ENCODE data around the gene CLBA1. TPM values are rescaled to one million over a fixed set of nuclear protein-coding genes. Genes with fewer than 3 reads are reported as not detected.
"Not testable (repeated sequence)": the region's sequence is repeated elsewhere in the genome, so short reads cannot be mapped to it uniquely, and the experiment has no call there.

Gene CLBA1
- total RNA-seq, 4 donors from 2014 or later, result 0.71 to 4.0 (median 3.3) TPM

DNA sequence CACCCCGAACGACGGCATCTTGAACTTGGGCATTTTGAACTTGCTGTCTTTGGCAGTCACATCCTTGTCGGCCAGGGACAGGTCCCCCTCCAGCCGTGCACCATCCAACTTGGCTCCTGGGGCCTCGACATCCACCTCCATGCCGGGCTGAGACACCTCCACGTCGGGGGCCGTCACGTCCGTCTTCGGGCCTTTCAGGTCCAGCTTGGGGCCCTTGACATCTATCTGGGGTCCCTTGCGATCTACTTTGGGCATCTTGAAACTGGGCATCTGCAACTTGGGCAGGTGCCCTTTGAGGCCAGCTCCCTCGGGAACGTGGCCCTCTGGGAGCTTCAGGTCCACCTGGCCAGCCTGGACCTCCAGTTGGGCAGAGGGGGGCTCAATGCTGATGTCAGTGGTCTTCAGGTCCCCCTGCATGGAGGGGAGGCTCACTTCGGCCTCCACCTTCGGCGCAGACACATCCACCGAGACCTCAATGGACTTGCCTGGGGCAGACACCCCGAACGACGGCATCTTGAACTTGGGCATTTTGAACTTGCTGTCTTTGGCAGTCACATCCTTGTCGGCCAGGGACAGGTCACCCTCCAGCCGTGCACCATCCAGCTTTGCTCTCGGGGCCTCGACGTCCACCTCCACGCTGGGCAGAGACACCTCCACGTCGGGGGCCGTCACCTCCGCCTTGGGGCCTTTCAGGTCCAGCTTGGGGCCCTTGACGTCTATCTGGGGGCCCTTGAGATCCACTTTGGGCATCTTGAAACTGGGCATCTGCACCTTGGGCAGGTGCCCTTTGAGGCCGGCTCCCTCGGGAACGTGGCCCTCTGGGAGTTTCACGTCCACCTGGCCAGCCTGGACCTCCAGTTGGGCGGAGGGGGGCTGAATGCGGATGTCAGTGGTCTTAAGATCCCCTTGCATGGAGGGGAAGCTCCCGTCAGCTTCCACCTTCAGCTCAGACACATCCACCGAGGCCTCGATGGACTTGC lies 39.3 kb upstream of the CLBA1 start:
- H3K27ac ChIP-seq; H3K4me1 ChIP-seq; ATAC-seq; H3K9me3 ChIP-seq; intact Hi-C loops (cut with DNase I; ENCODE audit: low total_unique reads); H3K4me3 ChIP-seq; in situ Hi-C loops (cut with MboI; ENCODE audit: low sequenced_read_pairs in 4 of 4); DNase-seq; H3K36me3 ChIP-seq; H3K27me3 ChIP-seq: not testable (repeated sequence)

GRCh38 chr14:104947201-104947600 lies 38.4 kb upstream of the CLBA1 start:
- H3K36me3 ChIP-seq; H3K27ac ChIP-seq; H3K27me3 ChIP-seq; DNase-seq; in situ Hi-C loops (cut with MboI; ENCODE audit: low sequenced_read_pairs in 4 of 4); H3K9me3 ChIP-seq; ATAC-seq; intact Hi-C loops (cut with DNase I; ENCODE audit: low total_unique reads); H3K4me3 ChIP-seq; H3K4me1 ChIP-seq: not testable (repeated sequence)

DNA sequence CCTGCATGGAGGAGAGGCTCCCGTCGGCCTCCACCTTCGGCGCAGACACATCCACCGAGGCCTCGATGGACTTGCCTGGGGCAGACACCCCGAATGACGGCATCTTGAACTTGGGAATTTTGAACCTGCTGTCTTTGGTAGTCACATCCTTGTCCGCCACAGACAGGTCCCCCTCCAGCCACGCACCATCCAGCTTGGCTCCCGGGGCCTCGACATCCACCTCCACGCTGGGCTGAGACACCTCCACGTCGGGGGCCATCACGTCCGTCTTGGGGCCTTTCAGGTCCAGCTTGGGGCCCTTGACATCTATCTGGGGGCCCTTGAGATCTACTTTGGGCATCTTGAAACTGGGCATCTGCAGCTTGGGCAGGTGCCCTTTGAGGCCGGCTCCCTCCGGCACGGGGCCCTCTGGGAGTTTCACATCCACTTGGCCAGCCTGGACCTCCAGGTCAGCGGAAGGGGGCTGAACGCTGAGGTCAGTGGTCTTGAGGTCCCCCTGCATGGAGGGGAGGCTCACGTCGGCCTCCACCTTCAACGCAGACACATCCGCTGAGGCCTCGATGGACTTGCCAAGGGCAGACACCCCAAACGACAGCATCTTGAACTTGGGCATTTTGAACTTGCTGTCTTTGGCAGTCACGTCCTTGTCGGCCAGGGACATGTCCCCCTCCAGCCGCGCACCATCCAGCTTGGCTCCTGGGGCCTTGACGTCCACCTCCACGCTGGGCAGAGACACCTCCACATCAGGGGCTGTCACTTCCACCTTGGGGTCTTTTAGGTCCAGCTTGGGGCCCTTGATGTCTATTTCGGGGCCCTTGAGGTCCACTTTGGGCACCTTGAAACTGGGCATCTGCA lies 37.5 kb upstream of the CLBA1 start:
- ATAC-seq; in situ Hi-C loops (cut with MboI; ENCODE audit: low sequenced_read_pairs in 4 of 4); H3K4me1 ChIP-seq; H3K27ac ChIP-seq; H3K36me3 ChIP-seq; intact Hi-C loops (cut with DNase I; ENCODE audit: low total_unique reads); DNase-seq; H3K4me3 ChIP-seq; H3K27me3 ChIP-seq; H3K9me3 ChIP-seq: not testable (repeated sequence)

GRCh38 chr14:104948736-104949031 lies 36.9 kb upstream of the CLBA1 start:
- no peak for ATAC-seq
- in situ Hi-C loops (cut with MboI; ENCODE audit: low sequenced_read_pairs in 4 of 4), result no loop called here
- no peak for TF ChIP-seq CTCF (IDR thresholded peaks at IDR 0.05 in 4 of 5, conservative IDR thresholded peaks at IDR 0.05 in 1 of 5)
- TF ChIP-seq POLR2A (IDR thresholded peaks at IDR 0.05), result no peak
- intact Hi-C loops (cut with DNase I; ENCODE audit: low total_unique reads), result no loop called here
- H3K9me3 ChIP-seq, result no peaks in the 10 kb centered on the region
- DNase-seq, result no peak
- no peaks in the 10 kb centered on the region for H3K27me3 ChIP-seq
- no peaks in the 10 kb centered on the region for H3K36me3 ChIP-seq
- no peak overlapping the region for H3K27ac ChIP-seq
- H3K4me3 ChIP-seq, result no peak overlapping the region
- no peaks in the 10 kb centered on the region for H3K4me1 ChIP-seq

- intact Hi-C loops (cut with DNase I; ENCODE audit: low total_unique reads), result not testable (repeated sequence)
Measured at GRCh38 chr14:104949406-104949955, 36.1 kb upstream of the CLBA1 start.

GRCh38 chr14:104950021-104950420 lies 35.6 kb upstream of the CLBA1 start:
- Histone ChIP-seq H3K9me3 (no peaks in the 10 kb centered on the region), H3K27ac (no peak overlapping the region), H3K4me3 (no peak overlapping the region), H3K36me3 (no peaks in the 10 kb centered on the region), H3K27me3 (no peaks in the 10 kb centered on the region), H3K4me1 (no peaks in the 10 kb centered on the region)
- TF ChIP-seq CTCF (IDR thresholded peaks at IDR 0.05 in 4 of 5, conservative IDR thresholded peaks at IDR 0.05 in 1 of 5) (no peak), POLR2A (IDR thresholded peaks at IDR 0.05) (no peak)
- ATAC-seq, result no peak
- in situ Hi-C loops (cut with MboI; ENCODE audit: low sequenced_read_pairs in 4 of 4), result no loop called here
- intact Hi-C loops (cut with DNase I; ENCODE audit: low total_unique reads), result no loop called here
- no peak for DNase-seq

More at GRCh38 chr14:104949406-104949955, 36.1 kb upstream of the CLBA1 start:
- H3K4me1 ChIP-seq; H3K27me3 ChIP-seq; H3K4me3 ChIP-seq; H3K9me3 ChIP-seq; H3K36me3 ChIP-seq; H3K27ac ChIP-seq; ATAC-seq; DNase-seq; in situ Hi-C loops (cut with MboI; ENCODE audit: low sequenced_read_pairs in 4 of 4): not testable (repeated sequence)

GRCh38 chr14:104950701-104951100 lies 34.9 kb upstream of the CLBA1 start:
- ATAC-seq; DNase-seq; H3K9me3 ChIP-seq; H3K27ac ChIP-seq; H3K27me3 ChIP-seq; intact Hi-C loops (cut with DNase I; ENCODE audit: low total_unique reads); H3K4me1 ChIP-seq; H3K4me3 ChIP-seq; H3K36me3 ChIP-seq; in situ Hi-C loops (cut with MboI; ENCODE audit: low sequenced_read_pairs in 4 of 4): not testable (repeated sequence)

- H3K36me3 ChIP-seq; in situ Hi-C loops (cut with MboI; ENCODE audit: low sequenced_read_pairs in 4 of 4); DNase-seq; H3K4me1 ChIP-seq; H3K27ac ChIP-seq; ATAC-seq; H3K27me3 ChIP-seq; H3K4me3 ChIP-seq; intact Hi-C loops (cut with DNase I; ENCODE audit: low total_unique reads); H3K9me3 ChIP-seq: not testable (repeated sequence)
Measured at GRCh38 chr14:104951863-104952657, 33.5 kb upstream of the CLBA1 start.

Measured in gastrocnemius medialis (tissue), 4 donors.